HG02759 (cell line): Measurements from ENCODE around the gene RPP25.
"Not testable (repeated sequence)": the region's sequence is repeated elsewhere in the genome, so short reads cannot be mapped to it uniquely, and the experiment has no call there.

Experiments
- ATAC-seq: cut with Tn5 transposase; IDR thresholded peaks from one replicate; pipeline ENCODE4 v1.9.1; 2021; ENCODE audit warnings: mild to moderate bottlenecking, moderate library complexity; ENCODE audit not compliant: unreplicated experiment

RPP25 gene

GRCh38 chr15:74963213-74963612 is 6.6 kb upstream of the RPP25 start:
- ATAC-seq: no peak

DNA sequence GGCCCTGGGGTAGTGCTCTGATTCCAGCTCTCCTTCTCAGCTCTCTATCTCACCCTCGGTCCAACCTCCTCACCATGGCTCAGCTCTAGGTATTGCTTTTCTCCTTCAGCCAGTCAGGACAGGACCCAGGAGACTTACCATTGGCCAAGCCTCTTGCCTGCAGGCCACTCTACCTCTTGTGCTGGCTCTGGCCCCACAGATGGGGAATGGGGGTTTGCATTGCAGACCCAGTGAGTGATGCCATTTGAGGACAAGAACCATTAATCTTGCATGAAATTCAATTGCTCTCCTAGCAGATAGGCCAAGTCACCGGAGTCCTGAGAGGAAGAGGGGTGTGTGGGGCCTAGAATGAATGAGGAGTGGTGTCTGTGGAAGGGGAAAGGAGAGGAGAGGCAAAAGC is 6.1 kb upstream of the RPP25 start:
- ATAC-seq: no peak

- no peak for ATAC-seq
Measured at GRCh38 chr15:74962219-74962618, 5.6 kb upstream of the RPP25 start.

DNA sequence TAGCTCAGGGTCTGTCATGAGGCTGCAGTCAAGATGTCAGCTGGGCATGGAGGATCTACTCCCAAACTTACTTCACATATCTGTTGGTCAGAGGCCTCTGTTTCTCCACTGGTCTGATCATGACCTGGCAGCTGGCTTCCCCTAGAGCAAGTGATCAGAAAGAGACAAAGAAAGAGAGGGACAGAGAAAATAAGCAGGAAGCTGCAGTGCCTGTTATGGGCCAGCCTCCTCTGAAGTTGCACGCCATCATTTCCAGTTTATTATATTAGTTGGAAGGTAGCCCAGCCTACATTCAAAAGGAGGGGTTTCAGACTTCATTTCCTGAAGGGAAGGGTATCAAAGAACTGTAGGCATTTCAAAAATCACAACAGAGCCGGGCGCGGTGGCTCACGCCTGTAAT is 5.0 kb upstream of the RPP25 start:
- ATAC-seq: no peak

- ATAC-seq: no peak
Measured at GRCh38 chr15:74960995-74961588, 4.5 kb upstream of the RPP25 start.

GRCh38 chr15:74960286-74960685 is 3.7 kb upstream of the RPP25 start:
- no peak for ATAC-seq

DNA sequence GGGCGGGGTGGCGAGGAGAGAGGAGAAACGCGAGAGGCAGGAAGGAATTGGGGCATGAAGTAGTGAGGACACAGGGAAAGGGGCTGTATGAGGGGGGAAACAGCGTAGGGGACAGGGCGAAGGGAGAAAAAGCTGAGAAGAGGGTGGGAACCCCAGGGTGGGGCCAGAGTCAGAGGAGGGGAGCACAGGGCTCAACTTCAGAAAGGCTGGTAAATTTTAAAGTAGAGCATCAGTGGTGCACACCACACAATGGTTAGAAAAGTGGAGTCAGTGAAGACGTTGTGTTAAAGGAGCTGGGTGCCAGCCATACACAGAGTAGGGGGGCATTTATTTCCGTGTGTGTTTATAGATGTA is 3.0 kb upstream of the RPP25 start:
- ATAC-seq: no peak

GRCh38 chr15:74958908-74959585 is 2.5 kb upstream of the RPP25 start:
- ATAC-seq: no peak

DNA sequence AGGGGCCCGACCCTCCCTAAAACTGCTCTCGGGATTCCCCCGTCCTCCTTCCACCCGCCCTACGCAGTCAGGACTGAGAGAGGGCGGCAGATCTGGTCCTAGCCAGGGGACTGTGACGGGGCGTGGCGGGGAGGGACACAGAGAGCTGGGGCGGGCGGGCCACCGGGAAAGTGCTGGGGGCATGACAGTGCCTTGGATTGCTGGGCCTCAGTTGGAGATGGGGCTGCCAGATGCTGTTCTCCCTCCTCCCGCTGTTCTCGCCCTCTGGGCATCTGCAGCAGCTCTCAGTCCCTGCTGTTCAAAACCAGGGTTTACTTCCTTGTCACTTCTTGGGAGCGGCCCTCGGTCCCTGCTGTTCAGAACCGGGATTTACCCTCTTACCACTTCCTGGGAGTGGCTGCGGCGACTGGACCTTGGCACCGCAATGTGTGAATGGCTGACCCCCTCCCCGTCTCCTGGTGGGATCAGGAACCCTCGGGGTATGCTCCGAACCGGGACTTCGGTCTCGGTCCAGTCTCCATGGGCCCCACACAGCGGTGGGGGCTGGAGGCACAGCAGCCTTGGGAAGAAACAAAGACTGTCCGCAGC is 1.8 kb upstream of the RPP25 start:
- no peak for ATAC-seq

GRCh38 chr15:74957476-74958035 is 984 bp upstream of the RPP25 start:
- ATAC-seq: no peak

DNA sequence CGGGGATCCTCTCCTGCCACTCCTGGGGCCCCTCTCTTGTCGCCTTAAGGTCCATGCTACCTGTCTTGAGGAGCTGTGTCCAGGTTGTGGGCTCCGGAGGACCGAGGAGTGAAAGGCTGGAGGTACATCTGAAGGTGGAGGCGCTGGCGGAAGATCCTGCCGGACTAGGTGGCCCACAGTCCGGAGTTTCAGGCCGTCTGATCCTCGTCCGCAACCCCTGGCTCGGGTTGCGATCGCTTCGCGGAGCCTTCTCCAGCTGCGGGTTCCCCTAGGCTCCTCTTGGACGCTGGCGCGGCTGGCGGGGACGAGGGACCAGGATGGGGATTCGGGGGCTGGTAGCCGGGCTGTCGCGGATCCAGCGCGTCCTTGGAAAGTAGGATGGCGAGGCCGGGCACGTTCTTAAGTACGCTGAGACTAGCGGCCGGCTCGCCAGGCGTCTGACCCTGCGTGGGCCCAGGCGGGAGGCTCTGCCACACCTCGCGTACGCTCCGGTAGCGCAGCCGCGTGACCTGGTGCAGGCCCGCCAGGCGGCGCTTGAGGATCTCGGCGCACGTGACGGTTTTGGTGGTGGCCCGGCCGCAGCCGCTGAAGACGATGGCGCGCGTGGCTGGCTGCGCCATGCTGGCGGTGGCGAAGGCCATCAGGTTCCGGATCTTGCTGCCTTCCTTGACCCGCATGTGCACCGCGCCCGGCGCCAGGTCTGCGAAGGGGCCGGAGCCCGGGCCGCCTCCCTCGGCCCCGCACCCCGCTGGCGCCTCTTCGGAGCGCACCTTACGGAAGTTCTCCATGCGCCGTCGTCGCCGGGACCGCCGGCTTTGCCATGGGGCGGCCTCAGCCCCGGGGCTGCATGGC is 550 bp downstream of the RPP25 start:
- ATAC-seq: peak; percentile 62

GRCh38 chr15:74955017-74955416 is 1.6 kb downstream of the RPP25 start:
- ATAC-seq: no peak

- ATAC-seq: no peak
Measured at GRCh38 chr15:74954515-74954914, 2.1 kb downstream of the RPP25 start.

- no peak for ATAC-seq
Measured at GRCh38 chr15:74951006-74951405, 5.6 kb downstream of the RPP25 start.

- ATAC-seq: no peak
Measured at GRCh38 chr15:74950078-74950908, 6.3 kb downstream of the RPP25 start.

- peak; percentile 91 for ATAC-seq
Measured at GRCh38 chr15:74937590-74938371, 18.8 kb downstream of the RPP25 start, which contains the start of gene COX5A. TSS of gene COX5A (minus strand) at chr15:74938073. CDS start at chr15:74938014, 59 bp downstream.

- no peak for ATAC-seq
Measured at GRCh38 chr15:74937272-74937589, 19.3 kb downstream of the RPP25 start.

- ATAC-seq: not testable (repeated sequence)
Measured at GRCh38 chr15:74935193-74935592, 21.4 kb downstream of the RPP25 start.

GRCh38 chr15:74933573-74933972 is 23.0 kb downstream of the RPP25 start:
- no peak for ATAC-seq

DNA sequence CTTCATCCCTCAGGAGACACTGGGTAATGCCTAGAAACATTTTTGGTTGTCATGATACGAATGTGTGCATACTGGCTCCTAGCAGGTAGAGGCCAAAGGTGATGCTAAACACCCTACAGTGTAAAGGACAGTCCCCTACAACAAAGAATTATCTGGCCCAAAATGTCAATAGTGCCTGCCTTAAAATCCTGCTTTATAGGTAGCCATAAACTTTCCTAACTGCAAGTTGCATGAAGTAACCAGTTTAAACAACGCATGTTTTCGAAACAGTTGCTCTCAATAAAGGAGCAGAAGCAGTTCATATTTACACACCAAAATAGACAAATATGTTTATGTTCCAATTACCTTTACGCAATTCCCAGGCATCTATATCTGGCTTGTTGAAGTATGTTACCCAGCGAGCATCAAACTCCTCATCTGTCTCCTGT is 27.8 kb downstream of the RPP25 start:
- no peak for ATAC-seq
